IMR-90 (cell line): ENCODE results near the gene RAX2. TPM values are rescaled to one million over a fixed set of nuclear protein-coding genes. Genes with fewer than 3 reads are reported as not detected.

ENCODE experiments used
- ATAC-seq: fragments of 200-7000 bp; cut with Tn5 transposase; 2 replicates; pipeline ENCODE4 v1.9.1; 2020; ENCODE audit warnings: low read depth, mild to moderate bottlenecking, moderate library complexity
- BruUV-seq: library from RNA; stranded (reverse); fragments of 400-500 nt; replicated peaks from 2 replicates; lab custom pipeline; 2021; lab: Mats Ljungman, UMichigan
- CTCF ChIA-PET: fragments of 300-600 bp; formaldehyde crosslinking; extraction: SDS; loops from one replicate; lab custom pipeline; 2021; ENCODE audit warnings: antibody characterized with exemption; lab: Yijun Ruan, JAX
- POLR2A ChIA-PET: fragments of 300-600 bp; sonication (Branson Sonifier 250); formaldehyde crosslinking; loops from one replicate; lab custom pipeline; 2022; ENCODE audit warnings: antibody characterized with exemption; ENCODE audit not compliant: unreplicated experiment; lab: Charles Lee
- DNase-seq: peaks from one replicate; pipeline ENCODE4 v3.0.0; 2013
- H2AFZ ChIP-seq: replicated peaks from 2 replicates; pipeline ENCODE3; 2013; ENCODE audit warnings: low read length, mild to moderate bottlenecking; ENCODE audit not compliant: poor library complexity
- H2AK5ac ChIP-seq: 2 replicates; pipeline ENCODE4 v1.6.1; 2013; ENCODE audit warnings: low read depth, low read length, inconsistent platforms
- H2AK9ac ChIP-seq: replicated peaks from 2 replicates; pipeline ENCODE3; 2013; ENCODE audit warnings: mild to moderate bottlenecking, low read depth, low read length, moderate library complexity; ENCODE audit not compliant: poor library complexity
- H2BK120ac ChIP-seq: 2 replicates; pipeline ENCODE4 v1.6.1; 2013; ENCODE audit warnings: low read depth, low read length, inconsistent platforms
- H2BK15ac ChIP-seq: 3 replicates; pipeline ENCODE4 v1.6.1; 2013; ENCODE audit warnings: low read depth, low read length, inconsistent platforms
- H2BK20ac ChIP-seq: 2 replicates; pipeline ENCODE4 v1.6.1; 2013; ENCODE audit warnings: low read depth, mild to moderate bottlenecking, inconsistent platforms, low read length, moderate library complexity
- H2BK5ac ChIP-seq: 2 replicates; pipeline ENCODE4 v1.6.1; 2013; ENCODE audit warnings: mild to moderate bottlenecking, low read depth, low read length, inconsistent platforms; ENCODE audit not compliant: poor library complexity, severe bottlenecking
- H3K14ac ChIP-seq: replicated peaks from 2 replicates; pipeline ENCODE4 v1.6.1; 2013; ENCODE audit warnings: low read depth, low read length, inconsistent platforms
- H3K18ac ChIP-seq: 2 replicates; pipeline ENCODE4 v1.6.1; 2013; ENCODE audit warnings: low read depth, low read length, control low read depth
- H3K23ac ChIP-seq: 2 replicates; pipeline ENCODE4 v1.6.1; 2013; ENCODE audit warnings: low read depth, low read length, inconsistent platforms
- H3K27ac ChIP-seq: 2 replicates; pipeline ENCODE4 v1.5.1; 2013; ENCODE audit warnings: mild to moderate bottlenecking, control low read depth, low read length; ENCODE audit not compliant: insufficient read depth
- H3K27me3 ChIP-seq: 2 replicates; pipeline ENCODE4 v1.6.1; 2013; ENCODE audit warnings: low read length; ENCODE audit not compliant: control insufficient read depth, insufficient read depth
- H3K36me3 ChIP-seq: 2 replicates; pipeline ENCODE4 v1.6.1; 2013; ENCODE audit warnings: low read length, mixed read lengths; ENCODE audit not compliant: control insufficient read depth, insufficient read depth
- H3K4ac ChIP-seq: 2 replicates; pipeline ENCODE4 v1.6.1; 2013; ENCODE audit warnings: low read depth, low read length, inconsistent platforms
- H3K4me1 ChIP-seq: 2 replicates; pipeline ENCODE4 v1.6.1; 2013; ENCODE audit warnings: low read length, mixed read lengths; ENCODE audit not compliant: control insufficient read depth, insufficient read depth
- H3K4me2 ChIP-seq: 2 replicates; pipeline ENCODE4 v1.6.1; 2013; ENCODE audit warnings: low read depth, mild to moderate bottlenecking, control low read depth, low read length, moderate library complexity
- H3K4me3 ChIP-seq: 2 replicates; pipeline ENCODE4 v1.5.1; 2013; ENCODE audit warnings: low read depth, mild to moderate bottlenecking, control low read depth, low read length, moderate library complexity; ENCODE audit not compliant: insufficient read depth
- H3K56ac ChIP-seq: 2 replicates; pipeline ENCODE4 v1.6.1; 2013; ENCODE audit warnings: low read length, inconsistent platforms; ENCODE audit not compliant: insufficient read depth; ENCODE audit errors: extremely low read depth
- H3K79me1 ChIP-seq, 2 experiments: 2 replicates each; pipeline ENCODE4 v1.6.1; 2013; ENCODE audit warnings: low read length in 2 of 2, inconsistent platforms in 1 of 2, low read depth in 1 of 2
- H3K9ac ChIP-seq: 2 replicates; pipeline ENCODE4 v1.6.1; 2013; ENCODE audit warnings: low read depth, low read length, control low read depth
- H3K9me1 ChIP-seq: 2 replicates; pipeline ENCODE4 v1.6.1; 2013; ENCODE audit warnings: low read length, inconsistent platforms; ENCODE audit not compliant: insufficient read depth
- H3K9me3 ChIP-seq: 2 replicates; pipeline ENCODE4 v1.6.1; 2013; ENCODE audit warnings: low read length; ENCODE audit not compliant: control insufficient read depth, insufficient read depth
- H4K20me1 ChIP-seq: 2 replicates; pipeline ENCODE4 v1.6.1; 2013; ENCODE audit warnings: low read length, inconsistent platforms; ENCODE audit not compliant: insufficient read depth
- H4K5ac ChIP-seq: 2 replicates; pipeline ENCODE4 v1.6.1; 2013; ENCODE audit warnings: mild to moderate bottlenecking, low read depth, low read length, control low read depth
- H4K8ac ChIP-seq, 2 experiments: 2 replicates each; pipeline ENCODE4 v1.6.1; 2013; ENCODE audit warnings: low read depth in 2 of 2, low read length in 2 of 2, control low read depth in 1 of 2, inconsistent platforms in 1 of 2
- H4K91ac ChIP-seq: 2 replicates; pipeline ENCODE4 v1.6.1; 2013; ENCODE audit warnings: low read depth, low read length, inconsistent platforms; ENCODE audit not compliant: insufficient read depth
- CEBPB ChIP-seq: IDR thresholded peaks from 2 replicates; pipeline ENCODE4 v1.6.1; 2012; ENCODE audit warnings: low read depth, low read length, improper control_type of control experiment
- MXI1 ChIP-seq: IDR thresholded peaks from 2 replicates; pipeline ENCODE4 v1.6.1; 2012; ENCODE audit warnings: low read depth, mild to moderate bottlenecking, low read length, moderate library complexity, borderline replicate concordance
- NFE2L2 ChIP-seq: fragments of 150-350 bp; IDR thresholded peaks from 2 replicates; pipeline ENCODE4 v1.6.1; 2016; ENCODE audit warnings: low read depth, mild to moderate bottlenecking, low read length
- POLR2A ChIP-seq: IDR thresholded peaks from 2 replicates; pipeline ENCODE4 v1.6.1; 2012; ENCODE audit warnings: mild to moderate bottlenecking, low read depth, low read length
- RAD21 ChIP-seq: IDR thresholded peaks from 2 replicates; pipeline ENCODE4 v1.6.1; 2012; ENCODE audit warnings: low read length, improper control_type of control experiment
- RCOR1 ChIP-seq: IDR thresholded peaks from 2 replicates; pipeline ENCODE4 v1.6.1; 2012; ENCODE audit warnings: mild to moderate bottlenecking, low read length, improper control_type of control experiment; ENCODE audit not compliant: insufficient replicate concordance
- RFX5 ChIP-seq: IDR thresholded peaks from 2 replicates; pipeline ENCODE4 v1.8.0; 2012; ENCODE audit warnings: low read depth, mild to moderate bottlenecking, low read length, moderate library complexity
- WGBS, 2 experiments: methylation state at CpG; one replicate each; pipeline versions ENCODE4 v1.1.5 to v1.1.7; 2013; ENCODE audit warnings: missing lambda C conversion rate in 2 of 2; ENCODE audit not compliant: insufficient read length in 1 of 2; ENCODE audit errors: extremely low coverage in 2 of 2; 5-methylcytosine and 5-hydroxymethylcytosine counted together
- dilution Hi-C: fragments of 300-500 bp; cut with HindIII; formaldehyde crosslinking; loops from one replicate; pipeline ENCODE4 v1.14.3; 2018; ENCODE audit warnings: low sequenced_read_pairs; ENCODE audit not compliant: unreplicated experiment
- in situ Hi-C: fragments of 300-500 bp; cut with MboI; formaldehyde crosslinking; loops from 3 replicates; pipeline ENCODE4 v1.14.3; 2019; ENCODE audit warnings: low sequenced_read_pairs, inconsistent platforms, mixed read lengths
- intact Hi-C: fragments of 100-400 bp; cut with micrococcal nuclease; formaldehyde crosslinking; loops from 2 replicates; pipeline ENCODE4 v1.10.0; 2022
- polyA plus RNA-seq, 3 experiments: library from polyadenylated mRNA; depleted of rRNA; stranded (reverse); fragments of >200 nt; gene quantifications; 2 replicates each; pipeline ENCODE4 v1.2.3, GENCODE V29; 2012; ENCODE audit warnings: low replicate concordance in 1 of 3
- total RNA-seq: library from RNA; depleted of rRNA; stranded (reverse); fragments of >200 nt; gene quantifications from 2 replicates; pipeline ENCODE4 v1.2.3, GENCODE V29; 2012
- TF ChIP-seq, protein P1 (sequence below): fragments of 150-350 bp; IDR thresholded peaks from 2 replicates; pipeline ENCODE4 v1.6.1; 2016; ENCODE audit warnings: low read depth, mild to moderate bottlenecking, low read length, moderate library complexity, borderline replicate concordance
- TF ChIP-seq, protein P2 (sequence below): conservative IDR thresholded peaks from 2 replicates; pipeline ENCODE4 v1.5.1; 2012; ENCODE audit warnings: mild to moderate bottlenecking, low read depth, low read length, improper control_type of control experiment
- TF ChIP-seq, protein P3 (sequence below): fragments of 150-350 bp; IDR thresholded peaks from 2 replicates; pipeline ENCODE4 v1.6.1; 2017; ENCODE audit warnings: mild to moderate bottlenecking, antibody characterized with exemption, low read length, low read depth

Gene RAX2
- total and polyA plus RNA-seq, 2 of the 4 experiments (the other 2 are of a cell fraction), result not detected

DNA sequence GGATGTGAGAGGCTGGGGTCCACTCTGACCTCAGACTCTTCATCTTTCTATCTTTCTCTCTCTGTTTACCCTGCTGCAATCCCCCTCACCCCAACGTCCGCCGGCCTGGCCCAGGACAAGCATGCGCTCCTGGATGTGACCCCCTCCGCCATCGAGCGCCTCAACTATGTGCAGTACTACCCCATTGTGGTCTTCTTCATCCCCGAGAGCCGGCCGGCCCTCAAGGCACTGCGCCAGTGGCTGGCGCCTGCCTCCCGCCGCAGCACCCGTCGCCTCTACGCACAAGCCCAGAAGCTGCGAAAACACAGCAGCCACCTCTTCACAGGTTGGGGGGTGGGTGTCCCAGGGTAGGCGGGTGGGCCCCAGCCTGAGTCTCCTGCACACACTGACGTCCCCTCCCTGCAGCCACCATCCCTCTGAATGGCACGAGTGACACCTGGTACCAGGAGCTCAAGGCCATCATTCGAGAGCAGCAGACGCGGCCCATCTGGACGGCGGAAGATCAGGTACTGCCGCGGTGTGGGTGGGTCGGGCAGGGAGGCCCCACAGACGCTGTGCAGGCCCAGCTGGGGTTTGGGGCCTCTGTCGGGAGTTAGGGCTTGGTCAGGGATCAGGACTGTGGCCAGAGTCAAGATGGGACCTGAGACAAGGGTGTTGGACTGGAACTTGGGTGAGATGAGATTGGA lies 25.5 kb downstream of the RAX2 start:
- POLR2A ChIA-PET, result no interaction called here

More for the DNA sequence above, 25.5 kb downstream of the RAX2 start:
- no peak overlapping the region for H3K56ac ChIP-seq
- in situ Hi-C loops (no loop called here), dilution Hi-C loops (no loop called here), intact Hi-C loops (no loop called here)
- DNase-seq (no peak), ATAC-seq (no peak)
- H3K27ac ChIP-seq, result no peak overlapping the region
- H4K91ac ChIP-seq, result no peak overlapping the region
- H3K9me3 ChIP-seq, result peaks cover 2% of the 10 kb centered on the region; the same call in 1 of the 2 replicates
- no peak overlapping the region for H3K23ac ChIP-seq
- H2BK15ac ChIP-seq, result no peak overlapping the region
- TF ChIP-seq, protein P1, sequence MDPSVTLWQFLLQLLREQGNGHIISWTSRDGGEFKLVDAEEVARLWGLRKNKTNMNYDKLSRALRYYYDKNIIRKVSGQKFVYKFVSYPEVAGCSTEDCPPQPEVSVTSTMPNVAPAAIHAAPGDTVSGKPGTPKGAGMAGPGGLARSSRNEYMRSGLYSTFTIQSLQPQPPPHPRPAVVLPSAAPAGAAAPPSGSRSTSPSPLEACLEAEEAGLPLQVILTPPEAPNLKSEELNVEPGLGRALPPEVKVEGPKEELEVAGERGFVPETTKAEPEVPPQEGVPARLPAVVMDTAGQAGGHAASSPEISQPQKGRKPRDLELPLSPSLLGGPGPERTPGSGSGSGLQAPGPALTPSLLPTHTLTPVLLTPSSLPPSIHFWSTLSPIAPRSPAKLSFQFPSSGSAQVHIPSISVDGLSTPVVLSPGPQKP, result no peak
- TF ChIP-seq POLR2A (no peak), RAD21 (no peak), MXI1 (no peak), NFE2L2 (no peak), CEBPB (no peak), RCOR1 (no peak), RFX5 (no peak)
- TF ChIP-seq, protein P2, sequence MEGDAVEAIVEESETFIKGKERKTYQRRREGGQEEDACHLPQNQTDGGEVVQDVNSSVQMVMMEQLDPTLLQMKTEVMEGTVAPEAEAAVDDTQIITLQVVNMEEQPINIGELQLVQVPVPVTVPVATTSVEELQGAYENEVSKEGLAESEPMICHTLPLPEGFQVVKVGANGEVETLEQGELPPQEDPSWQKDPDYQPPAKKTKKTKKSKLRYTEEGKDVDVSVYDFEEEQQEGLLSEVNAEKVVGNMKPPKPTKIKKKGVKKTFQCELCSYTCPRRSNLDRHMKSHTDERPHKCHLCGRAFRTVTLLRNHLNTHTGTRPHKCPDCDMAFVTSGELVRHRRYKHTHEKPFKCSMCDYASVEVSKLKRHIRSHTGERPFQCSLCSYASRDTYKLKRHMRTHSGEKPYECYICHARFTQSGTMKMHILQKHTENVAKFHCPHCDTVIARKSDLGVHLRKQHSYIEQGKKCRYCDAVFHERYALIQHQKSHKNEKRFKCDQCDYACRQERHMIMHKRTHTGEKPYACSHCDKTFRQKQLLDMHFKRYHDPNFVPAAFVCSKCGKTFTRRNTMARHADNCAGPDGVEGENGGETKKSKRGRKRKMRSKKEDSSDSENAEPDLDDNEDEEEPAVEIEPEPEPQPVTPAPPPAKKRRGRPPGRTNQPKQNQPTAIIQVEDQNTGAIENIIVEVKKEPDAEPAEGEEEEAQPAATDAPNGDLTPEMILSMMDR, result no peak
- TF ChIP-seq, protein P3, sequence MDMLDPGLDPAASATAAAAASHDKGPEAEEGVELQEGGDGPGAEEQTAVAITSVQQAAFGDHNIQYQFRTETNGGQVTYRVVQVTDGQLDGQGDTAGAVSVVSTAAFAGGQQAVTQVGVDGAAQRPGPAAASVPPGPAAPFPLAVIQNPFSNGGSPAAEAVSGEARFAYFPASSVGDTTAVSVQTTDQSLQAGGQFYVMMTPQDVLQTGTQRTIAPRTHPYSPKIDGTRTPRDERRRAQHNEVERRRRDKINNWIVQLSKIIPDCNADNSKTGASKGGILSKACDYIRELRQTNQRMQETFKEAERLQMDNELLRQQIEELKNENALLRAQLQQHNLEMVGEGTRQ, result no peak
- H3K18ac ChIP-seq, result no peak overlapping the region
- BruUV-seq, result no TSS peak
- no peak overlapping the region for H2BK20ac ChIP-seq
- CTCF ChIA-PET, result no interaction called here
- H3K27me3 ChIP-seq, result peaks cover 7% of the 10 kb centered on the region
- H3K4me1 ChIP-seq, result no peaks in the 10 kb centered on the region
- 47% methylated on average over 9 of the region's 31 CpGs; no CpG with 5 or more reads in 1 of the 2 experiments for WGBS, 2 experiments
- H2AFZ ChIP-seq, result no peak overlapping the region
- H3K9ac ChIP-seq, result no peak overlapping the region
- peaks cover 10% of the 10 kb centered on the region; the same call in 1 of the 2 replicates for H3K36me3 ChIP-seq
- H4K20me1 ChIP-seq, result no peaks in the 10 kb centered on the region
- no peak overlapping the region for H4K8ac ChIP-seq
- no peak overlapping the region for H2BK5ac ChIP-seq
- H3K79me1 ChIP-seq, result no peaks in the 10 kb centered on the region
- no peaks in the 10 kb centered on the region for H3K9me1 ChIP-seq
- no peak overlapping the region for H3K4me3 ChIP-seq
- no peak overlapping the region for H2BK120ac ChIP-seq
- no peak overlapping the region for H4K5ac ChIP-seq
- H2AK9ac ChIP-seq, result no peak overlapping the region
- no peak overlapping the region for H3K4ac ChIP-seq
- H2AK5ac ChIP-seq, result no peak overlapping the region
- H3K4me2 ChIP-seq, result no peak overlapping the region
- no peak overlapping the region for H3K14ac ChIP-seq
